SKM-1 treated with dmso at 0.1 percent for 144 hours (cell line): ENCODE data around the gene CHTOP.
"Not testable (repeated sequence)": the region's sequence is repeated elsewhere in the genome, so short reads cannot be mapped to it uniquely, and the experiment has no call there.

Experiments used
- DNase-seq: peaks from one replicate; lab custom pipeline; 2025; ENCODE audit not compliant: unreplicated experiment; lab: John Stamatoyannopoulos, UW

CHTOP gene

DNA sequence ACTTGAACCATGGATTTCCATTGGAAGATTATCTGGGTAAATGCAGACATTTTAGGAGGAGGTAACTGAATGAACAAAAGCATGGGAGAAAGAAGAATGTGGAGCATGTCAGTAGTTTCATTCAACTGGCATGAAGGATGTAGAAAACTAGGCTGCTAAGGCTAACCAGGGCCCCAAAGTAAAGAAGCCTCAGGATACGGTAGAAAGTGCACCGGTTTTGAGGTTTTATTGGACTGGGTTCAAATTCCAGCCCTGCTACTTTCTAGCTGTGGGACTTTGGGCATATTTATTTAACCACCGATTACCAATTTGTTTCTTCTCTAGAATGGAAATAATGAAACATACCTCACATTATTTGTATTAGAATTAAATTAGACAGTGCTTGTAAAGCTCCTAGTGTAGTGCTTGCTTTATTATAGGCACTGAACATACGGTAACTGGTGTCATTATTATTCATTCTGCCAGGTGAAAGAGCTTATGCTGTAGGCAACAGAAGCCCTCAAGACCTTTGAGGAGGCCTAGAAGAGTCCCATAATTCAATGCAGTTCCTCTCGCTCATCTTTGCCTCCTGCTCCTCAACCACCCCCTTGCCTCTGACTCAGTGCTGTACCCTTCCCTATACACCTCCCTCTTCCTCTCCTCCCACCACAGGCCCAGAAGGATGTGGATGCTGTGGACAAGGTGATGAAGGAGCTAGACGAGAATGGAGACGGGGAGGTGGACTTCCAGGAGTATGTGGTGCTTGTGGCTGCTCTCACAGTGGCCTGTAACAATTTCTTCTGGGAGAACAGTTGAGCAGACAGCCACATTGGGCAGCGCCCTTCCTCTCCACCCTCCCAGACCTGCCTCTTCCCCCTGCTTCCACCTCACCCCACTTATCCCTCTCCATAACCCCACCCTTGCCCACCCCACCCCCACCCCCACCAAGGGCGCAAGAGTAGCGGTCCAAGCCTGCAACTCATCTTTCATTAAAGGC, 2.5 kb upstream of the CHTOP start:
- DNase-seq = no peak

DNA sequence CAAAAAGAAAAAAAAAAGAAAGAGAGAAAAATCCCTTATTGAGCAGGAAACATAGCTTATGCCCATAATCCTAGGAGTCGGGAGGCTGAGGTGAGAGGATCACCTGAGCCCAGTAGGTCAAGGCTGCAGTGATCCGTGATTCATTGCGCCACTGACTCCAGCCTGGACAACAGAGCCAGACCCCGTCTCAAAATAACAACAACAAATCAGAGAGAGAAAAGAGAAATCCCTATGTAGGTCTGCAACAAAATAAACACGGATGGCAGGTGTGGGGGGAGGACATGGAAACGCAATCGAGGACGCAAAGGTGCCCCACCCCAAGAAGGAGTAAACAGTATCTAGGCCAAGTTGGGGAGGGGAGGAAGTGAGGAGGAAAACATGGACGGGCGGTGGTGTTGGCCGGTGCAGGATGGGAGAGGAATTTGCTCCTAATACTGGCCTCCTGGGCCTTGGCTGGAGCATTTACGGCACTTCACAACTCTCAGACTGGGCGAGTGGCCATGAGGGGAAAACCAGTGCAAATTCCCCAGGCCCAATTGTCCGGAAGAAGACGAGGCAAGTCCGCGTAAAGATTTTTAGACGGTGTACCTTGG, 609 bp upstream of the CHTOP start:
- DNase-seq = no peak

DNA sequence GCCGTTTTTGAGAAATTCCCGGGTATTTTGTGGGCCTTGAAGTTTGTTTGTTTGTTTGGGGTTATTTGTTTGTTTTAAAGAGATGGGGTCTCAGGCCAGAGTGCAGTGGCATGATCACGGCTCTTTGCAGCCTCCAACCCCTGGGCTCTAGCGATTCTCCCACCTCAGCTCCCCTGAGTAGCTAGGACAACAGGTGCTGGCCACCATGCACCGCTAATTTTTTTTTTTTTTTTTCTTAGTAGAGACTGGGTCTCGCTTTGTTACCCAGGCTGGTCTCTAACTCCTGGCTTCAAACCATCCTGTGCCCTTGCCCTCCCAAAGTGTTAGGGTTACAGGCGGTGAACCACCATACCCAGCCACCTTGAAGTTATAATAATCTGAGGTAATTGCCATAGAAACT, 2.0 kb downstream of the CHTOP start:
- DNase-seq = no peak

DNA sequence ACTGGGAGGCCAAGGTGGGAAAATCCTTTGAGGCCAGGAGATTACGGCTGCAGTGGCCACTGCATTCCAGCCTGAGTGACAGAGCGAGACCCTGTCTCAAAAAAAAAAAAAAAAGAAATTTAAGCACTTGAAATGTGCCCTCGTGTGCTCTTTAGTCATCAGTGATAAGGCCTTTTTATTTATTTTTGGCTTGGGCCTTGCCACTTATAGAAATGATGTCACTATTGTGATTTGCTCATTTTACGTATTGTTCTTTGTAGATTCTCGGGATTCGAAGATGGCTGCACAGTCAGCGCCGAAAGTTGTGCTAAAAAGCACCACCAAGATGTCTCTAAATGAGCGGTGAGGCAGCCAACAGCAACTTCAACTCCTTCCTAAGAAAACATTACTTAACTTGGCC, 2.4 kb downstream of the CHTOP start:
- DNase-seq = no peak

- DNase-seq = no peak
Measured at GRCh38 chr1:153638261-153638660, 4.4 kb downstream of the CHTOP start.

DNA sequence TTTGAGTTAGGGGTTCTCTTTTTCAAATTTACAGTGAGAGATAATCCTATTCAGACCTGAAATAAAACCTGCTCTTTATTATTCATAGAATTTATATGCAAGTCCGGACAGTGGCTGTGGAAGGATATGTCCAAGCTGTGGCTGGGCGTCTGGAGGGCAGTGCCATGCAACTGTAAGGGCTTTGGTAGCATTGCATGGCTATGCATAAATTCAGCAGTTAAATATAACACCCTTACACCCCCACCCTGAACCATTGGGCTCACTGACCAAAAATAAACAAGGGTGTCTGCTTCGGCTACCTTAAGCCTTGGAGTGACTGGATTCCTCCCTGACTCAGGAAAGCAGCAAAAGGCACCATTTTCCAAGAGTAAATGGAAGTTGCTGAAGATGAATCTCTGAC, 5.4 kb downstream of the CHTOP start:
- DNase-seq = no peak

- DNase-seq = not testable (repeated sequence)
Measured at GRCh38 chr1:153640213-153640612, 6.3 kb downstream of the CHTOP start.

- no peak for DNase-seq
Measured at GRCh38 chr1:153640861-153641260, 7.0 kb downstream of the CHTOP start.

DNA sequence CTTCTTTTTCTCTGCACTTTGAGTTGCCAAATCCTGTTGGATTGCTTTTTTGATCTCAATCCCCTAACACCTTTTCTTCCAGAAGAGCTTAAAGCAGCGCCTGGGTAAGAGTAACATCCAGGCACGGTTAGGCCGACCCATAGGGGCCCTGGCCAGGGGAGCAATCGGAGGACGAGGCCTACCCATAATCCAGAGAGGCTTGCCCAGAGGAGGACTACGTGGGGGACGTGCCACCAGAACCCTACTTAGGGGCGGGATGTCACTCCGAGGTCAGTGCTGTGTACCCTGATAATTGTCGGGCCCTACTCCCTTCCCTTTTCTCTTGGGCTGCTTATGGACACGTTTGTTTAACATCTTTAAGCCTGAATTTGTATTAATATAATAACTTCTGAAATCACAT, 8.3 kb downstream of the CHTOP start:
- no peak for DNase-seq

DNA sequence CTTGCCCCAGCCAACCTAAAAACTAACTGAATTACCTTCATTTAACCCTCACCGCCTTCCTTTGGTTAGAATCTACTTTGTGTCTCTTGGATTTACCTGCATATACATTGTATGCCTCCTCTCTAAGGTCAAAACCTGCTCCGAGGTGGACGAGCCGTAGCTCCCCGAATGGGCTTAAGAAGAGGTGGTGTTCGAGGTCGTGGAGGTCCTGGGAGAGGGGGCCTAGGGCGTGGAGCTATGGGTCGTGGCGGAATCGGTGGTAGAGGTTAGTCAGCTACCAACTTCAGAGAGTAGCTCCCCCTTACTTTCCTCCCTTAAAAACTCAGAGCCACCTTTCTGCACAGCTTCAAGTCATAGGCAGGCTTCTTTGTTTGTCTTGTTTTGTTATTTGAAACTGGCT, 9.2 kb downstream of the CHTOP start:
- DNase-seq = no peak

GRCh38 chr1:153643816-153644215, 9.9 kb downstream of the CHTOP start:
- no peak for DNase-seq

GRCh38 chr1:153646672-153647345, 12.9 kb downstream of the CHTOP start:
- peak; percentile 68 for DNase-seq

DNA sequence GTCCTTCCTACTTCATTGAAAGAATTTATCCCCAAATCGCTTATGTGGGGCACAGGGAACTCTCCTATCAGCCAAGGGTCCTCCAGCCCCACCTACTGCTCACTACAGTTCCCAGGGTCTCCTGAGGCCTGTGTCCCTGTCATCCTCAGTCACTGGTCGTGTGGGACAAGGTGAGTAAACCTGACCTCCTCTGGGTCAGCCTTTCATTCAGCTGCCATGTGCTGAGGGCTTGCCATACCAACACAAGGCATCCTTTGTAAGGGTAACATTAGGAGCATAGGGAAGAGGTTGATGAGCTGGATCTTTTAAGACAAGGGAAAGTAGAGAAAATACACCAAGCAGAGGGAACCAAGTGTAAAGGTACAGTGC, 13.5 kb downstream of the CHTOP start:
- no peak for DNase-seq

- DNase-seq = no peak
Measured at GRCh38 chr1:153648000-153648643, 14.3 kb downstream of the CHTOP start.

DNA sequence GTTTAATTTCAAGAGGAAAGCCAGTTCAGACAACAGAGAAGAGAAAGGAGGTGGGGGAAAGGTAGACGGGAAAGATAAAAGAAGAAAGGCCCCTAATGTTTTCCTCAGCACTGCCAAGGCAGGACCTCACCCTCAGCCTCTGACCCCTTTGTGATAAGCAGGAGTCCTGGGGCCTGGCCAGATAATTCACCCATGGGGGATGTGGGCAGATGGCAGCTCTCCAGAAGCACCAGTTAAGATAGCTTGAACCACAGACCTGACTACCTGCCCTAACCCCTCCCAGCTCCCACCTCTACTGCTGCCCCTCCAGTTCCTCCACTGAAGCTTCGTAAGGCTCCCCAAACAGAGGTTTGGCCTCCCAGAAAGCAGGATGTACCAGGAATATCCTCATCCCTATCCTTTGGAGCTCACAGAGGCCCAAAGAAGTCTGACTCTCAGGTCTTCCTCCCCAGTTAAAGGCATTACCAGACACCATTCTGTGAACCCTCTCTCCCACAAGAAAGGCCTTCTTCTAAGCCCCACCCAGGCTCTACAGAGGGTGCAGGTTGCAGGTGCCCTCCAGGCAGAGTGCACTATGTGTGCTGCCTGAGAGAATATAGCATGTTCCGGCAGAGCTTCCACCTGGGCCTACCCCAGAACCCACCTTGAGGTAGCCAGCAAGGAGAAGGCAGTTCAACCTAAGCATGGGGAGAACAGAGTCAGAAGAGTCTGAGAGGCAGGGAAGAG, 15.4 kb downstream of the CHTOP start:
- no peak for DNase-seq

GRCh38 chr1:153649863-153650235, 16.0 kb downstream of the CHTOP start:
- DNase-seq = no peak

DNA sequence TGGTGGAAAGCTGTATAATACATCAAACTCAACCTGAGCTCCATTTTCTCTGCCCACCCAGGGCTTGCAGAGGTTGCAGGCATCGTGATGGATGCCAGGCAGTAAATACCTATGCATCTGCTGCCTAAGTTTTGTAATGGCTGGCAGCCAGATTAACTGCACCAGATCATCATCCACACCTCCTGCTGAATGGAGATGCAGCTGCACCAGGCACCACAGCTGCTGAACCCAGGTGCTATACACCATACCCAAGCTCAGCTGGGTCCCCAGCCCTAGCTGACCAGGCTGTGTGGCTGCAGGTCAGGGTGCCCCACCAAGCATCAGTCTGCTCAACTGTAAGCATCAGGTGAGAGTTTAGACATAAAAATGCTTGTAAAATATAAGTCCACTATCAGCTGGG, 17.9 kb downstream of the CHTOP start:
- DNase-seq = no peak

- DNase-seq = no peak
Measured at GRCh38 chr1:153652805-153653500, 19.1 kb downstream of the CHTOP start.

GRCh38 chr1:153655333-153655732, 21.5 kb downstream of the CHTOP start:
- no peak for DNase-seq
